GM15510 (cell line): ENCODE data around the gene FAM50B.

ENCODE experiments used
- POLR2A ChIP-seq: IDR thresholded peaks from 3 replicates; pipeline ENCODE4 v1.6.1; 2011; ENCODE audit warnings: borderline replicate concordance; ENCODE audit not compliant: insufficient read length; ENCODE audit errors: extremely low read depth

Gene FAM50B

DNA sequence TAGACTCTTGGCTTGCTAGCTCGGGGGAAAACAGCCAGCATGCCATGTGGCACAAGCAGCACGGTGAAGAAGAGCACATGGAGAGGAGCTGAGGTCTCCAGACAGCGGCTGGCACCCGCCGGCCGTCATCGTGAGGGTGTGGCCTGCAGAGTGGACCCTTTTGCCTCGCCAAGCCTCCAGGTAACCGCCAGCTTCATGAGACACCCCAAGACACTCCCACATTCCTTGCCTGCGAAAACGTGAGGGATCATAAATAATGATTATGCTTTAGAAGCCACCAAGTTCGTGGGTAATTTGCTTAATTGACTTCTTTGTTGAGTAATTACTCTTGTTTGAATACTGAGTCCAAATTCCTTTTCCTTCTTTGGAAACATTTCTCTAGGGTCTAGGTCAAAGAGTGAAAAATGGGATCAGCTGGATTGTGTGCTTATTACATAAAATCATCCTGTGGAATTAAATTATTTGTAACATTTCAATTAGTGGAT, 23.2 kb downstream of the FAM50B start:
- no peak for TF ChIP-seq POLR2A

DNA sequence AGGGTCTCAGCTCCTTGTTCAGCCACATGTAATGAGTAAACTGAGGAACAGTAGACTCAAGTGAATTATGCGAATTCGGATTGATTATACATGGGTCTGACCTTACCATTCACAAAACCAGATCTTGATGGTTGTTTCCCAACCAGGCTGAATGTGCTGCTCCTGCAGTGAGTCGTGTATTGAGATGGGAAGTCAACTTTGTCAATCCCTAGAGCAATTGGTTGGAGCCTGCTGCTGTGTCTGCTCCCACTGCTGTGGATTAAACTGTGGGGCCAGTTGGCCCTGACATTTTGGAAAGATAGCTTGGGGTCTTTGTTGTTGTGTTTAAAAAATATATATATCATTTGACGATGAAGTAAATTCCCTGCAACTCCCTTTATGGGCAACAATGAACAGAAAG, 23.9 kb downstream of the FAM50B start:
- TF ChIP-seq POLR2A: no peak

DNA sequence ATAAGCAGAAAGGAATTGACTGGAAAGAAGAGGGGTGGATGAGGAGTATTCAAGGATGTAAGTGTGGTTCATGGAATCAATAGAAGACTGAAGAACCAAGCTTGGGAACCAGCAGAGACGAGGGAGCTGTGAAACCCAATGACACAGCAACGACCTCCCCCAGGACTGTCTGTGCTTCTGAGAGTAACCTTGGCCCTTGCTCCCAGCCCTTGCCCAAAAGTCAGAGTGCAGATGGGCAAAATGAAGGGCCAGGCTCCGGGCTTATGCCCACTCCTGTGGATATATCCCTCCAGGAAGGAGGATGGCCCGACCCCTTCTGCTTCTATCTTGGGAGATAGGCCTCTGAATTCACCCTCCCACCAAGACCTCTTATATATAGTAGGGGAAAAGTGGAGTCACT, 24.9 kb downstream of the FAM50B start:
- no peak for TF ChIP-seq POLR2A

DNA sequence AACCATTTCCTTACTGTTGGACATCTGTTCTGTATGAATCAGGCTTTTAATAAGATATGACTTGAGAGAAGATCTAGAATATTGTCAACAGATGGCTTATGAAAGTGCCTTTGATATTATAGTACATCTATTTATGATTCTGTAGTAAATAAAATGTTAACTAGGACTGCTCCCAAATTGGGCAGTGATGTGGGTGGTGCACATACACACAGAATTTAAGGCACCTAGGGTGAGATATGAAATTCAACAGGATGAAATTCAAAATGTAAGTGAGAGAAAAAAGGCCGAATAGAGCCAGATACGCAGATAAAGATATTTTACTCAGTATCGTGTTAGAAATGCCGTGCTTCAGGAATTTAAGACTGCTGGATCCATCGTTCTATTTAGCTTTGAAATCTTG, 26.3 kb downstream of the FAM50B start:
- TF ChIP-seq POLR2A: no peak

DNA sequence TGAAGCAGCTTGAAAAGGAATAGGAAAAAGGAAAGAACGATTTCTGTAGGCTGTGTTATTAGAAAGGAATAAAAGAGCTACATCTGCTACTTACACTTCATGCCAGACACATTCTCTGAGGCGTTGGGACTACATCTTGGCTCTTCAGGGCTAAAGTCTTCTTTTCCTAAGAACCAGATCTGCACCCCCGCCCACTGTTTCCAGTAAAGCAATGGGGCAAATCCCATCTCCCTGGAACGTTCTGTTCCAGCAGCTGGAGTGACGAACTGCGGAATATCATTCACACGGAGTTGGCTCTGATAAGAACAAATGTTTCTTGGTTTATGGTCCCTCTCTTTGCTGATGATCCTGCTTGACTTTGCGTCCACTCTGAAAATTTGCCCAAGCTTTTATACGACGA, 26.9 kb downstream of the FAM50B start:
- TF ChIP-seq POLR2A: no peak

DNA sequence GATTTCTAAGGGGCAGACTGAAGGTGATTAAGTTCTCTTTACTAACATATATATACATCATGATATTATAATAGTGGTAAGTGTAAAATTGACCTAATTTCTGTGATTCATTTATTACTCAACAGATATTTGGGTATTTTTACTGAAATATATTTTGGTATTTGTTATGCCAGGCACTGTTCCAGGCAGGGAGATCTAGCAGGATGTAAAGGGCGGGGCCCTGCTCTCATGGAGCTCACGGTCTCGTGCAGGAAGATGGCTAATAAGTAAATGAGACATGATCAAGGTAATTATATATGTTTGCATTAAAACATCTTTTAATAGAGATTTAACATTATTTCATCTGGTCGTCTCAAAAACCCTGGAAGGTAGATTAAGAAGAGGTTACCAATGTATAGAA, 27.7 kb downstream of the FAM50B start:
- no peak for TF ChIP-seq POLR2A

DNA sequence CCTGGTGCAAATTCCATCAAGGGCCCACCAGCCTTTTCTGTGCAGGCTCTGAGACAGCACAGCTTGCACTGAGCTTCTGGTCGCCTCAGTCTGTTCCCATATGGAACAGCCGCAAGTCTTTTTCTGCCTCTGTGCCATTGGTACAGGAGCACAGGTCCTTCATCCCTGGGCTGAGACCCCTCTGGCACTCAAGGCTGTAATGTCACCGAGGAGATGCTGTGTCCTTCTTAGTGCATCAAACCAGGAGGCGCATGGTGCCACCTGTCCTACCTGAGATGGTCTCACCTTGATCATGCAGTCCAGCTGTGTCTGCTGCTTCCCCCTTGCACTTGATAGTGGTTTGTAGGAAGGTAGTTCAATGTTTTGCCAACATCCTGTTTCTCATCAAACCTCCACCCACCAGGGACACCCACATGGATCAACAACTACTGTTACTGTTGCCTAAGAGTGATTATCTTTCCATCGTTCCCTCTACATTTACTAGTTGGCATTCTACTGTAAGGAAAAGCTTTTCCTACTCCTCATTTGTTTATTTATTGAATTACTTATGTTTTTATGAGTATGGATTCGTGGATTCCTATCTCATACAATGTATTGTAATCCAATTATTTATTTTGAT, 29.0 kb downstream of the FAM50B start:
- TF ChIP-seq POLR2A: no peak

DNA sequence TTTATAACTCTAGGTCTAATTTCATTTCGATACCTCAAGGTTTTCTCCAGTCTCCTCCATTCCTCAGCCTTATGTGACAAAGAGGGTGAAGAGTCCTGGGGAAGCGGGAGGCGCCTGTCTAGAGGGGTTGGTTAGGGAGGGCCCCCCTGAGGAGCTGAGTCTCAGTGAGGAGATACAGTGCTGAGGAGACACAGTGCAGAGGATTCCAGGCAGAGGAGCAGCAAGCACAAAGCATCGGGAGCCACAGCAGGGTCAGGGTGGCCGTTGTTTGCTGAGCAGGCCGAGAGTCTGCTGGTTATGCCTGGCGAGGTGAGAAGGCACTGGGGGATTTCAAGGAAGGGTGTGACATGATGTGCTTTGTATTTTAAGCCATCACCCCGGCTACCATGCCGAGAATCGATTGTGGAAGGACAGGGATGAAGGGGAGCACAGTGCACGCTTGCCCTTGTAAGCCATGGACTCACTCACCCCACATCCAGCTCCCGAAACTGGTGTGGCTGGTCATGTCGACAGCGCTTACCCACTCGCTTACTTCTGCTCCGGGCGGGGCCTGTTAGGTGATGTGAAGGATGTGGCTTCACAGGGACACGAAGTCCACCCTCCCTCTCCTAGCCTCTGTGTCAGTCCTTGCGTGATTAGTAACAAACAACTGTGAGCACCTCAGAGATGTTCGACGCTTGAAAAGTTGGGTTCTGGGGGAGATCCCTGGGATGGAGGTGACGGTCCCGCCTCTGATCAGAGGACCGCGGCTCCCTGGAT, 30.2 kb downstream of the FAM50B start:
- no peak for TF ChIP-seq POLR2A

DNA sequence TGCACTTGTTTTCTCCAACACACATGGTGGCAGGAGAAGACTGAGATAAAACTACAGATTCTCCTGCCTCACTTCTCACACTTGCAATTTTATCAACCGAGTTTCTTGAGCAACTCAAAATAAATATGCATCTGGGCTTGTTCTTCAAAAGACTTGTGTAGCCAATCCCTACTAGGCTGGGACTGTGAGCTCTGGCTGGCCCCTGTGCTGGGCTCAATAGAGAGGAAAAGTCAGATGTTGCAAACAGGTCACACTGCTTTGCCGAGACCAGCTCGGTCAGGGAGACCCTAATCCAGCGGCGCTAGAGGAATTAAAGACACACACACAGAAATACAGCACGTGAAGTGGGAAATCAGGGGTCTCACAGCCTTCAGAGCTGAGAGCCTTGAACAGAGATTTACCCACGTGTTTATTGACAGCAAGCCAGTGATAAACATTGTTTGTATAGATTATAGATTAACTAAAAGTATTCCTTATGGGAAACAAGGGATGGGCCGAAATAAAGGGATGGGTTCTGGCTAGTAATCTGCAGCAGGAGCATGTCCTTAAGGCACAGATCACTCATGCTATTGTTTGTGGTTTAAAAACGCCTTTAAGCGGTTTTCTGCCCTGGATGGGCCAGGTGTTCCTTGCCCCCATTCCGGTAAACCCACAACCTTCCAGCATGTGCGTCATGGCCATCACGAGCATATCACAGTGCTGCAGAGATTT, 32.7 kb downstream of the FAM50B start:
- no peak for TF ChIP-seq POLR2A

DNA sequence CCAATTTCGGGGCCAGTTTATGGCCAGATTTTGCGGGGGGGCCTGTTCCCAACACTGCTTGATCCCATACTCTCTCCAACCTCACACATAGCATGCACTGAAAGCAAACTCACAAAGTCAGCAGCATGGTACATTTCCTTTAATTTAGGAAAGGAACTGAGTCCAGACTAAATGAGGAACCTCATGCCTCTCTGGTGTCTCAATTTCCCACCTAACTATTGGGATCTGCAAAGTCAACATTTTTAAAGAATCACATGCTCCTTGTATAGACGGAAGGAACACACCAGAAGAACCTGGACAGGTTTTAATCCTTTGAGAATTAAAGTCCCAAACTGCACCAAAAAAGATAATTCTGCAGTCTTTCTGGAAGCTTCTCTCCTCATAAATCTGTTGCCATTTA, 33.3 kb downstream of the FAM50B start:
- no peak for TF ChIP-seq POLR2A

DNA sequence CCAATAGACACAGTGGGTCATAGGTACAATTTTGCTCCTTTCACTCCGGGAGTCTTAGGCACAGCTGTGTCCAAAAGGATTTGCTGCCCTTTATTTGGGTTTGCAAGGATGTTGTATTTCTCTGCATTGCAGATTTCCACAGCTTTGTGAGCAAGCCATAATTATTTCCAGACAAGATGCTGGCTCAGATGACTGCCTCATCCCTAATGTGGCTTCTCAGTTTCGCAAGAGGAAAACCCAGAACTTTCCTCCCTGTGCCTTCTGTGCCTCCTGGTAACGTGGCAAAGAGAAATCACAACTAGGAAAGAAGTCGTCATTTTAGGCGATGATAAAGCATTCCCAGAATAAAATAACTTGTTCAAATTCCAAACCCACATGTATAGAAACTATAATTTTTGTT, 33.7 kb downstream of the FAM50B start:
- TF ChIP-seq POLR2A: no peak

DNA sequence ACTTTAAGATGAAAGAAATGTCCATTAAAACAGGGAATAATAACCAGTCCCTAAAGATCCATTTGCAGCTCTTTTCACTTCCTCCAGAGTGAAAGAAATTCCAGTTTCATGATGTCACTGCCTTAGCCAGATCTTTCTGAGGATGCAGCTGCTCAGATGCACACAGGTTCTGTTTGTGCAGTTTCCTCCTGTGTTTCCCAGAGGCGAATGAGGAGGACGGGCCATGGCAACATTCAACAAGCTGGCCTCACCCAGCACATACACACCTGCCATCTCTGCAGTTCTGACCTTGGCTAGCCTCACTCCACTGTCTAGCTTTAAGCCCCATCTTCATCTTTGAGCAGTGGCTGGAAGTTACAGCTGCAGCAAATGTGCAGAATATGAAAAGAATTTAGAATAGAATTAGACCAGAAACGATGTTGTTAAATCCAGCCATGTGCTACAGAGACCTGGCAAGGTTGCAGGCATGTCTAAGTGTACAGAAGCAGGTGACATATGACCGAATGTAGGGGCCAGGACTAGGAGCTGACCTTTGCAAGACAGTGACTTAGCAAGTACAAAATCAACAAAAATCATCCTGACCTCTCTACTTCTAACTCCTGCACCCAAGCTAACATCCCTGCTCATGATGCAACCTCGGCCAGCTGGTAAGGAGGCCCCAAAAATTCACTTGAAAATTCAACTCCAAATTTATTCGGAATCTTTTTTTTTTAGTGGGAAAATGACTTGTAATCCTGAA, 35.0 kb downstream of the FAM50B start:
- TF ChIP-seq POLR2A: no peak

DNA sequence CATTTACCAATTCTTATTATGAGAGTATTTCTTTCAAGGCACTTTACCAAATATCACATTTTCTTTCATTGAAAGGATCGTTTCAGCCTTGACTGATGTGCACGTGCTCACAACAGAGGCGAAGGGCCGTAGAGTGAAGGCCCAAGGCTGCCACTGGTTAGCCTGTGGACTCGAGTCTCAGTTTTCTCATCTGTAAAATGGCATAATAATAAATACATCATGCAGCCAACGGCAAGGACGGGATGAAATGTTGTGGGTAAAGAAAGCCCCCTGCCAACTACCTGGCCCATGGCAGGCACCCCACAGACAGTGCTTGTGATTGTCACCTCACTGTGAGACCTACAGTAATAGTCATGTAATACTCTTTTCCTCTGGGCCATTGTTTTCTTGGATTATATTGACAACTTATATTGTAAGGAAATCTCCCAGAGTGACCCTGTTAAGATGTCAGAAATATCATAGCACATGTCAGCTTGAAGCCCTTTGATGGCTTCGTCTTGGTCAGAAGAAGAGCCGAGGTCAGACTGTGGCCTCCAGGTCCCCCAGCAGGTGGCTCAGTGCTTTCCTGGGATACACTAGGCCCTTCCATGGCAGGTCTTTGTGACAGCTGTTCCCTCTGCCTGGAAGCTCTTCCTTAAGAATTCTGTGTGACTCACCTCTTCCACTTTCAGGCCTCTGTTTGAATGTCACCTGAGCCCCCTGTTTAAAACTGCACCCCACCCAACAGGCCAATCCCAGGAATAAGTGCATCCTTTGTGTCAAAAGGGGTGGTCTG, 36.3 kb downstream of the FAM50B start:
- no peak for TF ChIP-seq POLR2A

DNA sequence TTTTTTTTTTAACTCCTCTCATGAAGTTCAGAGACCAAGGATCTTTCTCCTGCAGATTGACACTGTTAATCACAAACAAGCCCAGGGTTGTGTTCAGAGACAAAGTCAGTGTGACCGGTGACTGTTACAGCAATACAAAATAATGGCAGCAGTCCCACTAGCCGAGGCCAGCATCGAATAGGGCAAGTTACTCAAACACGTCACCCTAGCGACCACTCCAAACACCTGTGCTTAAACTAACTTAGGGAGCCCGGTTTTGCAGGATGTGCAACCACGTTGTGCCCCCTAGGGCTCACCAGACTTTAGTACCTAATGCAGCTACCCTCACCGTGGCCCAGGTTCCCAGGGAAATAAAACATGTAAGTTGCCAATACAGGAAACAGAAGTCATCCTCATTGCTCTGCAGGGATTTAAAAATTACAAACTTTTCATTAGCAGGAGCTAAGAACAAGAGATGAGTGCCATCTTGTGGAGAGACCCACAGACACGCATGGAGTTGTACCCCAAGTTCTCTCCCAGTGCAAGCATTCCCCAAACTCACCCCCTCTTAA, 38.1 kb downstream of the FAM50B start:
- TF ChIP-seq POLR2A: no peak
